ENCODE measurements around the gene ABCA13.

The ABCA13 gene

DNA sequence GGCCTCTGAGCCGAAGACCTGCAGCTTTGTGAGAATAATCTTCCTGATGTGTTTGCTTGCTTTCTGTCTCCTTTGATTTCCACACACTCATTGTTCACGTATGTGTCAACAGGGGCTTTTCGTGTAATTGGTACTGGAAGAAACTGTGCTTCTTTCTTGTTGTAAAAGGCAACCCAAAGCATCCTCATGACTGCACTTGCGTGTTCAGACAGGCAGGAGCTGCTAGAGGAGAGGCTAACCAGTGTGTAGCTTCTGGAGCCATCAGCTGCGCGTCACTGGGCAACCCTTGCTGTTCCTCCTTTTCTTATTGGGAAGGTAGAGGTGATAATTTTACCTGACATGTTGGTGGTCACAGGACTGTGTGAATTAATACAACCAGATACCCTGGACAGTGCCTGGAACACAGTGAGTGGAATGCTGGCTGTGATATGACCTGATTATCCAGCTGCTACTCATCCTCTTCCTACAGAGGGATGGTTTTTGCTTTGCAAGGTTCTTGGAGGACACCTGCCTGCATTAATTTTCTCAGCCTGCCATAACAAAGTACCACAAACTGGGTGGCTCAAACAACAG, 213.0 kb downstream of the ABCA13 start:
- no peak for TF ChIP-seq Cebpa-rat (IDR thresholded peaks at IDR 0.05)
- Histone ChIP-seq H3K4me1 (peaks cover 0 to 34% (median 23%) of the 10 kb centered on the region in 10 experiments; a peak in 15 of 20 replicates), H3K27me3 (no peaks in the 10 kb centered on the region), H3K9me3 (replicated peaks in 1 of 11) (no peaks in the 10 kb centered on the region), H4K20me1 (no peaks in the 10 kb centered on the region), H3K4me3 (no peak overlapping the region), H3K27ac (no peak overlapping the region), H3K36me3 (no peaks in the 10 kb centered on the region), H3K9ac (no peak overlapping the region), H3K4me2 (no peak overlapping the region)

DNA sequence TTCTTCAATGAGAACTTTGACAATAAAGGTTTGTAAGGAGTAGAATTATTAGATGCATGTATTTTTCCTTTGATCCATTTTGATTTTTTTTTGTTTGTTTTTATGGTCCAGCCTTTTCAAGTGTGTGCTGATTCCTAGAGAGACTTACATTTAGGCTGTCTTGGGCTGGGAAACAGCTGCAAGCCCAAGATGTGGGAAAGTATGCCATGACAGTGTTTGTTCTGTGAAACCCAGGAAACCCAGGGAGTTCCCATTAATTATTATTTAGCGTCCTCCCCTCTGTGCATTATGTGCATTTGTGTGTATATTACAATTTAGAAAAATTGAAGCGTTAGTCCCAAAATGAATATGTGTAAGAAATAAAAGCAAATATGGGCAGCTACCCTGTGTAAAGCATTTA, 216.7 kb downstream of the ABCA13 start:
- TF ChIP-seq Cebpa-rat (IDR thresholded peaks at IDR 0.05): no peak
- H3K4me1 ChIP-seq: peaks cover 30 to 57% (median 49%) of the 10 kb centered on the region in 10 experiments
- peak overlapping the region in 6 of 11 experiments; percentile 37 to 97 (median 87); a peak in 12 of 22 replicates for H3K4me2 ChIP-seq
- peaks cover 0 to 9% (median 0%) of the 10 kb centered on the region in 11 experiments; a peak in 1 of 22 replicates for H3K36me3 ChIP-seq
- H4K20me1 ChIP-seq: no peaks in the 10 kb centered on the region
- H3K27ac ChIP-seq: peak overlapping the region in 4 of 11 experiments; percentile 96 to 99 (median 98); a peak in 5 of 22 replicates
- no peaks in the 10 kb centered on the region for H3K27me3 ChIP-seq
- H3K9ac ChIP-seq: no peak overlapping the region
- H3K4me3 ChIP-seq: no peak overlapping the region
- H3K9me3 ChIP-seq (replicated peaks in 1 of 11): peaks cover 0 to 17% (median 6%) of the 10 kb centered on the region in 11 experiments; a peak in 12 of 22 replicates

DNA sequence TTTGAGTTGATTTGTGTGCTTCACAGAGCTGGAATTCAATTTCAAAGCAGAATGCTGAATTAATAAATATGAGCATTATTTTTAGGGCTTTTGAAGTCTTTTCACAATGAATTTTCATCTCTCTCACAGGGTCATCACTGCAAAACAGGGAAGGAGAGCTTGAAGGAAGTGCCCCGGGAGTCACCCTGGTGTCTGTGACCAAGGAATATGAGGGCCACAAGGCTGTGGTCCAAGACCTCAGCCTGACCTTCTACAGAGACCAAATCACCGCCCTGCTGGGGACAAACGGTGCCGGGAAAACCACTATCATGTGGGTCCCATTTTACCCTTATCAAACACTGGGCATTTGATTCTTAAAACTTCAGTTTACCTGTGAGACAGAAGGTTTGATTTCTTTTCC, 217.7 kb downstream of the ABCA13 start:
- H3K9me3 ChIP-seq (replicated peaks in 1 of 11): peaks cover 0 to 27% (median 15%) of the 10 kb centered on the region in 11 experiments; a peak in 13 of 22 replicates
- no peaks in the 10 kb centered on the region for H4K20me1 ChIP-seq
- no peak for TF ChIP-seq Cebpa-rat (IDR thresholded peaks at IDR 0.05)
- H3K4me2 ChIP-seq: peak overlapping the region in 9 of 11 experiments; percentile 72 to 97 (median 88); a peak in 16 of 22 replicates
- no peaks in the 10 kb centered on the region for H3K27me3 ChIP-seq
- no peak overlapping the region for H3K4me3 ChIP-seq
- H3K4me1 ChIP-seq: peaks cover 30 to 66% (median 56%) of the 10 kb centered on the region in 10 experiments
- H3K36me3 ChIP-seq: peaks cover 0 to 18% (median 0%) of the 10 kb centered on the region in 11 experiments; a peak in 2 of 22 replicates
- H3K27ac ChIP-seq: peak overlapping the region in 10 of 11 experiments; percentile 33 to 99 (median 95); a peak in 18 of 22 replicates
- peak overlapping the region in 5 of 11 experiments; percentile 74 to 89 (median 85); a peak in 12 of 22 replicates for H3K9ac ChIP-seq

DNA sequence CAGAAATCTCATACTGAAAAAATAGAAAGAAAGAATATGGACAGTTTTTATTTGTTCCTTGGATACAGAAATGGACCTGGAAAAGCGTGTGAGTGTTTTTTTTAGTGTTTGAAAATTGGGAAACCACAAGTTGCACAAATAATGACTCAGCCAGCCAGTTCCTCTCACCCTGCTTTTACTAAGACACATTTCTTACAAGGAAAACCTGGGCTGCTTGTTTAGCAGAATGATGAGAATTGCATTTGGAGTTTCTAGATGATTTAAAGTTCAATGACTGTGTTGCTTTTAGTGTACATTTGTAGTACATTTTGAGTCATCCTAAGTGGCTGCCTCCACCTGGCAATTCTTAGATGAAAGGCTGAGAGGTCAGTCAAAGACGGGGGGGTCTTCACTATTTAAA, 218.7 kb downstream of the ABCA13 start:
- H3K27ac ChIP-seq: peak overlapping the region; percentile 67 to 99 (median 94)
- H3K36me3 ChIP-seq: peaks cover 0 to 18% (median 0%) of the 10 kb centered on the region in 11 experiments; a peak in 2 of 22 replicates
- peak overlapping the region in 10 of 11 experiments; percentile 58 to 89 (median 79); a peak in 20 of 22 replicates for H3K9ac ChIP-seq
- H3K27me3 ChIP-seq: no peaks in the 10 kb centered on the region
- H3K9me3 ChIP-seq (replicated peaks in 1 of 11): peaks cover 0 to 36% (median 18%) of the 10 kb centered on the region in 11 experiments; a peak in 13 of 22 replicates
- H3K4me2 ChIP-seq: peak overlapping the region; percentile 72 to 97 (median 86)
- peaks cover 30 to 69% (median 58%) of the 10 kb centered on the region in 10 experiments for H3K4me1 ChIP-seq
- no peaks in the 10 kb centered on the region for H4K20me1 ChIP-seq
- peak in 4 of 11 experiments; percentile 5 to 88 (median 76); a peak in 7 of 22 replicates for TF ChIP-seq Cebpa-rat (IDR thresholded peaks at IDR 0.05)
- H3K4me3 ChIP-seq: peak overlapping the region in 6 of 10 experiments; percentile 23 to 43 (median 36); a peak in 9 of 20 replicates

DNA sequence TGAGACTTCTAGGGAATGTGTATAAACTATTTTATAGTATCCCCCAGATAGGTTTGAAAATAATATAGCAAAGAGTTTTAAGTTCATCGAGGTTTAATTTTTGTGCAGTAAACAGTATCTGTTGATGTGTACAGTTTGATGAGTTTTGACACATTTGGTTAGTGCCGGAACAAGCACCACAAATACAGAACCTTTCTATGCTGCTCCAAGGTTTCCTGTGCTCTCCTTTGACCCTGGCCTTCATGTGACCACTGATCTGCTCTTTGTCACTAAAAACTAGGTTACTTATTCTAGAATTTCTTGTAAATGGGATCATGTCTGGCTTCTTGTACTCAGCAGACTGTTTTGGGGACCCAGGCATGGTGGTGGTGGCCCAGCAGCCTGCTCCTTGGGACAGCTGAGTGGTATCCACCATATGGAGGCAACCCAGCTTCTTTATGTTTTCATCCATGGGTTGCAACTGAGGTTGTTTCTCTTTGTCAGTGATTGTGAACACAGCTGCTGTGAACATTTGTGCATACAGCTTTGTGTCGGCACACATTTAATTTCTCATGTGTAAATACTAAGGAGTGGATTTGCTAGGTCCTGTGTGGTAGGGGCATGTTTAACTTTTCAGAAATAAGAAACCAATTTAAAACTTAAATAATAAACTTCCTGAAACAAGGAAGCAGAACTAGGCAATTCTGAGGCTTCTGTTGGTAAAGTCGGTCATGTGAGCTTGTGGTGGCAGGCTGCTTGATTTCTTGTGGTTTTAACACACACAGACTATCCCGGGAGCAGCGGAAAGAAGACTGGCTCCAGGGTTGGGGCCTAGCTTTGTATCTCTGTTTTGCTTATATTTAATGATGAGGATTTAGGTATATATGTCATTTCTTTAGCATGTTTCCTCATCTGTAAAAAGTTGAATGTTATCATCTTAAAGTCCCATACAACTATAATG, 219.4 kb downstream of the ABCA13 start:
- peaks cover 0 to 18% (median 0%) of the 10 kb centered on the region in 11 experiments; a peak in 2 of 22 replicates for H3K36me3 ChIP-seq
- H4K20me1 ChIP-seq: no peaks in the 10 kb centered on the region
- peak overlapping the region; percentile 44 to 89 (median 78); a peak in 21 of 22 replicates for H3K9ac ChIP-seq
- peak overlapping the region; percentile 72 to 97 (median 86) for H3K4me2 ChIP-seq
- no peaks in the 10 kb centered on the region for H3K27me3 ChIP-seq
- peak overlapping the region in 6 of 10 experiments; percentile 23 to 43 (median 36); a peak in 10 of 20 replicates for H3K4me3 ChIP-seq
- peak overlapping the region; percentile 67 to 99 (median 94) for H3K27ac ChIP-seq
- H3K4me1 ChIP-seq: peaks cover 30 to 69% (median 58%) of the 10 kb centered on the region in 10 experiments
- 0 out of 22 replicates have a peak, but pooled peaks of 1 of the 11 experiments have one; percentile 29 for TF ChIP-seq Cebpa-rat (IDR thresholded peaks at IDR 0.05)
- H3K9me3 ChIP-seq (replicated peaks in 1 of 11): peaks cover 0 to 40% (median 18%) of the 10 kb centered on the region in 11 experiments; a peak in 13 of 22 replicates

DNA sequence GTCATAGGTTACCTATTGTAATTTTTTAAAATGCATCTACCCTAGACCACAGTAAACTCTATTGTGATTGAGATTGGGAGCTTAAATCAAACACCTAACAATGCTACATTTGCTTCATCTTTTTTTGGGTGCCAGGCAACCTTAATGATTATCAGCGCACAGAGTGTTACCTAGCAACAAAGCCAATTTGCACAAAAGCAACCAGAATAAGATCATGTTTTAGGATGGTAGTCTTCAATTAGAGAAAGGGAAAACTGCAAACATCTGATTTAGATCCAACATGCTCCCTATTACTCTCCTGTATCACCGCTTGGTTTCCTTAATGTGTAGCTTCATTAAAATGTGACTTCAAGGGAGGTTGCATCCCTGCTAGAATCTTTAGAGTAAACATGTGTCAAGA, 226.9 kb downstream of the ABCA13 start:
- H3K9me3 ChIP-seq (replicated peaks in 1 of 11): peaks cover 0 to 20% (median 1%) of the 10 kb centered on the region in 11 experiments; a peak in 11 of 22 replicates
- no peak overlapping the region for H3K4me2 ChIP-seq
- no peaks in the 10 kb centered on the region for H4K20me1 ChIP-seq
- H3K27me3 ChIP-seq: no peaks in the 10 kb centered on the region
- TF ChIP-seq Cebpa-rat (IDR thresholded peaks at IDR 0.05): no peak
- no peak overlapping the region for H3K4me3 ChIP-seq
- peaks cover 0 to 11% (median 4%) of the 10 kb centered on the region in 10 experiments; a peak in 12 of 20 replicates for H3K4me1 ChIP-seq
- no peak overlapping the region for H3K27ac ChIP-seq
- no peak overlapping the region for H3K9ac ChIP-seq
- peaks cover 0 to 7% (median 0%) of the 10 kb centered on the region in 11 experiments; a peak in 2 of 22 replicates for H3K36me3 ChIP-seq

DNA sequence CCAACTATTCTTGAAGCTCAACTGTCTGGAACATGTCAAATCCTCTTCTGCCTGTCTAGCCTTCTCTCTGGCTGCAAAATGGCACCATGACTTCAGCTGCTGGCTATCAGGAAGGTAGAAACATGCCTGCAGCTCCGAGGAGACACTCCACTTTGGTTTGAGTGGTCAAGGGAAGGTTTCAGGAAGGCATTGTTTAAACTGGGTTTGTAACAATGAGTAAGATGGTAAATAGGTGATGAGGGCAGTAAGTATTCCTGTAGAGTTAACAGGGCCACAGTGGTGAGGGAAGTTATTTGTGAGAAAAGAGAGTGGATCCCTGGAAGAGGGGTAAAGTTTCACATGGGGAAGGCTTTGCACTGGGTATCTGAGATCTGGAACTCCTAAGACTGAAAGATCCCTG, 231.5 kb downstream of the ABCA13 start:
- no peaks in the 10 kb centered on the region for H4K20me1 ChIP-seq
- no peak overlapping the region for H3K4me3 ChIP-seq
- no peaks in the 10 kb centered on the region for H3K4me1 ChIP-seq
- H3K27me3 ChIP-seq: no peaks in the 10 kb centered on the region
- H3K4me2 ChIP-seq: no peak overlapping the region
- no peak for TF ChIP-seq Cebpa-rat (IDR thresholded peaks at IDR 0.05)
- peaks cover 0 to 5% (median 0%) of the 10 kb centered on the region in 11 experiments; a peak in 1 of 22 replicates for H3K9me3 ChIP-seq (replicated peaks in 1 of 11)
- no peaks in the 10 kb centered on the region for H3K36me3 ChIP-seq
- H3K27ac ChIP-seq: no peak overlapping the region
- no peak overlapping the region for H3K9ac ChIP-seq

DNA sequence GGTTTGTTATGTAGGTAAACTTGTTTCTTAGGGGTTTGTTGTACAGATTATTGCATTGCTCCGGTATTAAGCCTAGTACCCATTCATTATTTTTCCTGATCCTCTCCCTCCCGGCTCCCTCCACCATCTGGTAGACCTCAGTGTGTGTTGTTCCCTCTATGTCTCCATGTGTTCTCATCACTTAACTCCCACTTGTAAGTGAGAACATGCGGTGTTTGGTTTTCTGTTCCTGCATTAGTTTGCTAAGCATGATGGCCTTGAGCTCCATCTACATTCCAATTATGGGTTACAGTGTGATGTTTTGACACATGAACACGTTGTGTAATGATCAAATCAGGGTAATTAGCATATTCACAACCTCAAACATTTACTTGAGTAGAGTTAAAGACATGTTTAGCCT, 237.5 kb downstream of the ABCA13 start:
- no peak overlapping the region for H3K9ac ChIP-seq
- peaks cover 0 to 9% (median 0%) of the 10 kb centered on the region in 11 experiments; a peak in 3 of 22 replicates for H3K9me3 ChIP-seq (replicated peaks in 1 of 11)
- no peaks in the 10 kb centered on the region; a peak in 1 of 22 replicates for H4K20me1 ChIP-seq
- no peak overlapping the region for H3K4me2 ChIP-seq
- H3K27me3 ChIP-seq: no peaks in the 10 kb centered on the region
- TF ChIP-seq Cebpa-rat (IDR thresholded peaks at IDR 0.05): no peak
- no peaks in the 10 kb centered on the region for H3K36me3 ChIP-seq
- H3K4me3 ChIP-seq: no peak overlapping the region
- no peak overlapping the region for H3K27ac ChIP-seq
- peaks cover 0 to 8% (median 0%) of the 10 kb centered on the region in 10 experiments; a peak in 1 of 20 replicates for H3K4me1 ChIP-seq

Data from BLaER1 treated with 17β-estradiol and CSF1 and Interleukin-3, amounts not matched to agents 10 nM and 100 nM (cell line).